GM21825 (cell line): ENCODE data around the gene SMIM32.

Source experiments
- ATAC-seq: cut with Tn5 transposase; IDR thresholded peaks from one replicate; pipeline ENCODE4 v1.9.1; 2021; ENCODE audit warnings: mild to moderate bottlenecking, moderate library complexity; ENCODE audit not compliant: unreplicated experiment

Gene SMIM32

DNA sequence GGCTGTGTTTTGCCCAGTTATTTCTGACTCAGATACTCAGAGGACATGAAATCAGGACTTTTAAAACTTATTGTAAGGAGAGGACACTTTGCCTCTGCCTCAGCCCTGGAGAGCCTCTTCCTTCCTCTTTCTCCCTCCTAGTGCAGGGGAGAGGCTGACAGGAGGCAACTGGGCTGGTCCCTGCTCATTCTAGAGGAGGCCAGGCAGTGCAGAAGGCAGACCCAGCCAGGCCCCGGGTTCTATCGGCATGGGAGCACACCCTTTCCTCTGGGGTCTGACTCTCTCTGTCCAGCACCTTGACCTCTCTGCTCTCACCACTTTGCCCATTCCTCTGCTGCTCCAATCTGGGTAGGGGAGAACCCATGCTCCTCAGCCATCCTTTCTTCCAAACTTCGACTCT lies 16.0 kb upstream of the SMIM32 start:
- no peak for ATAC-seq

DNA sequence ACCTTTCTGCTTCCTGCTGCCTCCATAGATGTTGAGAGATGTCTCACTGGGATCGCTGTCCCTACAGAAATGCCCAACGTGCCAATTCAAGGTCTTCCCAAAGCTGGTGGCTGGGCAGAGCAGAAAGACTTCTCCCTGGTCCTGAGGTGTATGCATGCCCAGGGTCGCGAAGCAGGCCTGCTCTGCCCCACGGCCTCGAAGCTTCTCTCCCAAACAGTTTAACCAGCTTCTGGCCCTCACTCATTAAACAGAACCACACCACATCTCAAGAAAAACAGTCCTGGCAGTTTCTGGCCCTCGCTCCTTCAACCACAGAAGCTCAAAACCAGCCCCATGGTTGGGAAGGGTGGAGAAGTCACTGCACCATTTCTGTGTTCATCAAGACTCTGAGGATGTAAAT lies 14.7 kb upstream of the SMIM32 start:
- ATAC-seq, result no peak

DNA sequence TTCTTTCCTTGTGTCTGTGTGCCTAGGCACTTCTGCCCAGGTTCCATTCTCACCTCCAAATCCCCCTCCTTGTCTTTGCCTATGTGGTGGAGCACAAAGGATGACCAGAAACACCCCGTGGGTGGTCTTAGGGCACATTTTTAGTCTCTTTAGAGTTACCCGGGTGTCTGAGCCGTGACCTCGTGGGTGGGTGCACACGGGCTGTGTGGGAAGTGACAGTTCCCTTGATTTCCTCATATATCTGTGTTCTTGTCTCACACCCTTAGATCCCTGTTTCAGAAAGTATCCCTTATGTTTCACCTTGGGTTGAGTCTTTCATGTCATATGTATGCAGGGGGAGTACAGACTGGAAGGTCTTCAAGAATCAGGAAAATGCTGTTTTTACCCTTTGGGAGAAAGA lies 13.4 kb upstream of the SMIM32 start:
- ATAC-seq, result no peak

DNA sequence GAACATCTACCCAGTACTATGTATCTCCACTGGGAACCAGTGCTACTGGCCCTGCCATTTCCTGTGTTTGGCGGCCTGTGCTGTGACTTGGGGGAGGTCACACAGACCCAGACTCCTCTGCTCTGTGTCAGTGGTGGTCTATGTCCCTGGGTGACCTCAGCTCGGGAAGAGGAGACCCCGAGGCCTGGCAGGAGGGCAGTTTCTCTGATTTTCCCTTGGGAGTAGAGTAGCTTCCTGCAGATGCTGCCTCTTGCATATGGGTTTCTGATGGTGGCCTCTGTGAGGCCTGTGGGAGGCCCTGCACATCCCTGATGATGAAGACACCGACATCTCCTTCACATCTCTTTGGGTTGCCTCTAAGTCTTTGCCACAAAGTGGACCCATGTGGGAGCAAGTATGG lies 13.0 kb upstream of the SMIM32 start:
- no peak for ATAC-seq

DNA sequence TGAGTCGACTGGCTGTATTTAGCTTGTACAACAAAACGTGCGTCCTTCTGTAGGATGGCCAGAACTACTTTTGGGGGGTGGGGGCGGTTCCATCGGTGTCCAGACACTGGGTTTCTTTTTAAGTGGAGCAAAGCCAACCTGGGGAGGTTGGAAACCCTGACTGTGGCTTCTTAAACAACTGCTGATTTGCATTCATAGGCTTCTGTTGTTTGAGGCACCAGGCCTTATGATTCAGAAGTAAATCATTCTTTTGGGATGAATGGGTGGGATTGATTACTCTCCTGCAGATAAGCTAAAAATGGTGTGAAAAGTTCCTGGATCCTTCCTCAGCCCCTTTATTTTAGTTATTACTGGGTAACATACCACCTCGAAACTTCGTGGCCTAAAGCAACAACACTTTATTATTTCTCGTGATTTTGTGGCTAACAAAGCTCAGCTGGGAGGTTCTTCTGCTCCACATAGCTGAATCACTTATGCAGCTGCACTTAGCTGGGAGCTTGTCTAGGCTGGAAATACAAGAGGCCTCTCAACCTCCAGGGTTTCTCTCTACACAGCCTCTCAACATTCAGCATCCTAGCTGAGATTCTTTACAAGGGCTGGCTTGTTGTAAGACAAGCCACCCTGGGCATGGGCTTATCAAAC lies 12.2 kb upstream of the SMIM32 start:
- no peak for ATAC-seq

DNA sequence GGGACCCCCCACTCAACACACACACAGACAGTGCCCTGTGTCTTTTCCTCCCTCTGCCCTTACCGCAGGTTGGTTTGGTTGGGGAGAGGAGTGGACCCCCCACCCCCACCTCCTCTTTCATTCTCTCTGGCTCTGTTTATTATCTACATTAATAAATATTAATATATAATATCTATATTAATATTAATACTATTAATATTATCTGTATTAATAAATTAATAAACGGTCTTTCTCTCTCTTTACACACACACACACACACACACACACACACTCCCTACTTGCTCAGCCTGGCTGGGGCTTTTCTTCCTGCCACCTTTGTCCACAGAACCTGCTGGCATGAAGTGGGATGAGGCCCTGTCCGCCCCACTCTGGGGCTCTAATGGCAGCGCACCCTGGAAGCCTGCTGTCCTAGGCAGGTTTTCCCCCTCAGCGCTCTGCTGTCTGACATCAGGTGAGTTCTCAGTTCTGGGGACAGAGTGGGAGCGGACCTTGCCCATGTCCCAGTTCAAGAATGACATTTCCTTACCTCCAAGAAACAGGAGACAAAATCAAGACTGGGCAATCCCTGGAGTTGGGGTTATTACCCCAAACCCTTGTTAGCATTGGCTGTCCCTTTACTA lies 10.5 kb upstream of the SMIM32 start:
- ATAC-seq, result no peak

DNA sequence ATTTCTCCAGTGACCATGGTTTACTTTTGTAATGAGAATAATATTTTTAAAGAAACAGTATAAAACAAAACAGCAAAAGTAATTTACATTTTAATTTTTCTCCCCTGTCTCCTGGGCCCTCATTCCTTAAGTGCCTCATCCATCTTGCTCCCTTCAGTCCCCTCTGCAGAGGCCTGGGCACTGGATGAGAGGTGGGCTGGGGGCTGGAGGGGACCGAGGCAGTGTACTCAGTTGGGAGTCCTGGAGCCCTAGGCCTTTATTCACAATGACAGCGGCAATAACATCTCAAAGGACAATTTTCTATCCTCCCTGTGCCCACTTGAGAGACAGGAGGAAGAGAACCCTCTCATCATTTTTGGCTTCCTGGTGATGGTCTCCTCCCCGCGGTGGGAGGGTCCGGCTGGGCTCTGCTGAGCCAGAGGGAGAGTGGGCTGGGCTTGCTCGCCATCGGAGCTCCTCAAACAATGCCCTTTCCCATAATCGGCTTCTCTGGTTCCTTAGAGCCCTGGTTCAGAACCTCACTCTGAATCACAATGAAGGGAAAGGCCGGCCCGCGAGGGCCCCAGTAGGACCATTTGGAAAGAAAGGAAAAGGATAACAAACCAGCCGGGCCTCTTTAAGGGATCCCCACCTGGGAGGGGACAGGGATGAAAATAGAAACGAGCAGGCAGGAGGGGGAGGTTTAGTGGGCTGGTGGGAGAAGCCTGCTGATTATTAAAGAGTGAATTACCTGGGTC lies 9.7 kb upstream of the SMIM32 start:
- no peak for ATAC-seq

DNA sequence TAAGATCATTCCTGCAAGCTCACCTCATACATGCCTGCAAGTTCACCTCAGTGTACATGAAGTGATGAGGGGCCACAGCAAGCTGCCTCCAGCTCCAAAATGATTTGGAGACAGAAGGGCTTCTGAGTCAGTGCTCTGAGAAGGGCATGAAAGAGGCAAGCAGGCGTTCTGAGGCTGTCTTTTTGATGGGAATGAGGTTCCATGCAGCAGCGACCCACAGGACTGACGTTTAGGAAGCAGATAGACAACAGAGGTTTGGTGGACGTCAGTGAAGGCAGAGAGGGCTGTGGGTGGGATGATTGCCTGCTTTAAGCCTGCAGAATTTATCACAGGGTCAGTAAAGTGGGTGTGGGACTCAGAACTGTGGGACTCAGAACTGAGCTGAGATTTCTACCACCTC lies 8.9 kb upstream of the SMIM32 start:
- no peak for ATAC-seq

DNA sequence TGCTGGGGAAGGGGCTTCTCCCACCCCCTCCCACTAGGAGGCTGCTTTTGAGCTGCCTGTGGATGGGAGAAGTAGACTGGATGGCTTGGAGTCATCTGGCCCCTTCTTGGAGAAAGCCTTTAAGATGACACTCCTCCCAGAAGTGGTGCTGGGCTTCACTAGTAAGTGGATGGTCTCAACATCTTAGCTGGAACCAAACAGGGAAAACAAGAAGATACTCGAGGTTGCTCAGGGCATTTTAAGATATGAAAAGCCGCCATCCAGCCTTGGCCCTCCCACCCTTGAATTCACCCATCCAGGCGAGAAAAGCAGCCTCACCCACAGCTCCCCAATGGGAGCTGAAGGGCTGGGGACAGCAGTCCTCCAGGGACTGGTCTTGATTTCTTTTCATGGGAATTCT lies 7.8 kb upstream of the SMIM32 start:
- ATAC-seq, result no peak

DNA sequence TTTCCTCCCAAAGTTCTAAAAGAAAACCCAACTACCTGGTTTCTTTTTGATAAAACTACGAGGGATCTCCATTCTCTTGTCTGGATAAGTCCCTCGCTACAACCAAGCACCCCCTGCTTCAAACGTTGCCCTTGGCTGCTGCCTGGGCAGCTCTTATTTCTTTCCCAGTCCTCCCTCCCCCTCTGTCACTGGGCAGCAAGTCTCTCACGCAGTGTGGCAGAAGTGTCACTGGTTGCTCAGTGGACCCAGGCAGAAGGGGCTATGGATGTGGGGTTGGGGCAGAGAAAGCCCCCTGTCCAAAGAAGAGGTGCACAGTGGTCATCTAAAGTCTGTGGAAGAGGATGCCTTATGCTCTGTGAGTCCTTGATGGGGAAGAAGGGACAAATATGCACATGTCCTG lies 7.2 kb upstream of the SMIM32 start:
- ATAC-seq, result no peak

DNA sequence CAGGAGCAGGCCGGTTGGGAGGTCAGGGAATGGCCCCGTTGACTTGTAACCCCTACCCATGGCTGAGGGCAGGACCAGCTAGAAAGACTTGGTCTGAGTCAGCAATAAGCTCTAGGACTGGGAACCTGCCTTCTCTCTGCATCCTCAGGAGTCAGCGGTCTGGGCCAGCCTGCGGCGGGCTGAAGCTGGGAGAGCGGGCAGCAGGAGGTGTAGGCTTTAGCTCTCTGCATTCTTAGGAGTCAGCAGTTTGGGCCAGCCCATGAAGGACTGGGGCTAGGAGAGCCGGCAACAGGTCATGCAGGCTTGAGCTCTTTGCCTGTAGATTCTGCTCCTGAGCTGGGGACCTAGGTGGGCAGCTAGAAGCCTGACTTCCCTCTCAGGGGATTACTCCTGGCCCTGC lies 6.4 kb upstream of the SMIM32 start:
- ATAC-seq, result no peak

DNA sequence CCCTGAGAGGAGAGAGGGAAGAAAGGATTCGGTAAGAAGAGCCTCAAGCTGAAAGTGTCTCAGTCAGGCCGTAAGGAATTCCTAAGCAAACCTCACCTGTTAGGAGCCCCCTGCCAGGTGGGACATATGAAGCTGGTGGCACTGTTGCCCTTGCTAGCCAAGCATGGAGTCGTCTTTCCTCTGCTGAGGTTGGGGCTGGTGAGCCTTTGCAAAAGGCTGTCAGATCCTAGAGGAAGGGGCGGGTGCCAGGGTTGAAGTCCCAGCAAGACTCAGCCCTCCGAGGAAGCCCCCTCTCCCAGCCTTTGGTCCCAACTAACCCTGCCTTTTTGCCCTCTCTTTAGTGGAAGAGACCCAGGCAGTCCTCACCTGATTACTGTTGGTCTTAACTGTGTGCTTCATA lies 5.5 kb upstream of the SMIM32 start:
- ATAC-seq, result no peak

DNA sequence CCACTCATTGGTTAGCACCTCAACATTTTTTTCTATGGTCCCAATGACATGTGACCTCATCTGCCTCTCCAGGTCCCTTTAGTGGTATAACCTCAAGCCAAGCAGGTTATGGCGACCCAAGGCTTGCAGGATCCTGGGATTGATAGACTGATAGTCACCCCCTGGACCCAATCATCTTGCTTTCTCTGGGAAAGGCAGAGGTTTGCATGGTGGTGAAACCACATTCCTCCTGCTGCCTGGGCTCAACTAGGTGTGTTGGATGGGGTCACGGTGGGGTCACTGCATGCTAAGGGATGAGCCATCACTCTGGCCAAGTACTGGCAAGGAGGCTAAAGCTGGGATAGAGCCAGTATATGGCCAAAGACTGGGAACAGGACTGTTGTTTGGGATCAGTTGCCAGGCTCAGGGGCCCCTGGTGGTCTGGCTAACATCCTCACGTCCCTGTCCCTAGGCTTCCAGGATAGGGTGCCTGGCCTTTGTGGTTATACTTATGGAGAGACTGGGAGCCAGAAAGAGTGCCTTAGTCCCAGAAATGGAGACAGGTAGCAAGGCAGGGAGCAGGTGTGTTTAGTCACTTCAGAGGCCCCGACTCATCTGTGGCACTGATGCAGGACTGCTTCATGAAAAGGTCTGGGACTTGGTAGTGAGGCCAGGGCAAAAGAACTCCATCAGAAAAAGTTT lies 4.6 kb upstream of the SMIM32 start:
- ATAC-seq, result no peak

DNA sequence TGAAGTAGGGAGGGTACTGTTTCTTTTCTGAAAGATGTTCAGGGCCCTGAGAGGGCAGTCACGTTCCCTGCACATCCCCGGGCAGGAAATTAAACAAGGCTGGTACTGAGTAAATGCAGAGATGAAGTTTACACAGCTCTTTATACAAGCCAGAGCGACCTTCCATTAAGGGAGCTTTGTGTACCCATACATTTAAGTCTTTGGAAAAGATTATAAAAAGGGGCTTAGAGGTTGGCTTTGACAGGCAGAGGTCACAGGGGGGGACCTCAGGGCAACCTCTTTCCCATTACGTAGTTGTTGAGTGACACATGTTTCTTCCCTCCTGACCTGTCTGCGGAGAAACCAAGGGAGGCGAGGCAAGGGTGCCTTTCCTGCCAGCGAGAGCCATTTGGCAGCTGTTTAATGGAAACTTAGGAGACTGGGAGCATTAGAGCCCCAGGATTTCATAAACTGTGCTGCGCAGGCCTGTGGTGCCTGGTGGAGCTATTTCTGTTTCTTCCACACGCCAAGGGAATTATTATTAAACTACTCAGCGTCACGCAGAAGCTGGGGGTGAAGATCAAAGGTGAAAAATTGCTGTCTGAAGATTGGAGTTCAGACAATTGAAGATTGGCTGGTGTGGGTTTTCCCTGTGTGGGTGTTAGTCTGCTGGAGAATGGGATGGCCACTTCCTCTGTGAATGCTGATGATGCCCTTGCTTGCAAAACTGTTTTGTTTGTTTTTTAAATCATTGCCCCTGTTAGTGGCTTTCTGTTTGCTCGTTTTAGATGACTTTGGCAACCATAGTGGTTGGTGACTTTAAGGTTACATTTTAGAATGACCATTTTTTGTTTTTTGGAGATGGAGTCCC lies 3.2 kb upstream of the SMIM32 start:
- ATAC-seq, result no peak

DNA sequence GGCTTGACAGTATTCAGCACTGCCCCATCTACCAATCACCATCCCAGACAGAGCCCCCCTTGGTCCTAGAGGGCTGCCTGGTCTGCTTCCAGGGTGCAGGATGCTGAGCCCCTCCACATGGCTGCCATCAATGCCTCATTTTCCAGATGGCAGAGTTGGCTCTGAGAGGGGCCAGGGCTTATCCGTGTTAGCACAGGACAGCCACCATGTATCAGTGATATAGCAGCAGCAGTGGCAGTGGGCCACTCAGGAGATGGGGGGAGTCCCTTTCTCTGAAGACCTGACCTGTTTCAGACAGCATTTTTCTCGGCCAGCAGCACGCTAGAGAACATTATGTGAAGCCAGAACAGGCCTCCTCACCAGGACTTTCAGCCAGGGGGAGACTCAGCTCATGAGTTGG lies 1.6 kb upstream of the SMIM32 start:
- ATAC-seq, result no peak

DNA sequence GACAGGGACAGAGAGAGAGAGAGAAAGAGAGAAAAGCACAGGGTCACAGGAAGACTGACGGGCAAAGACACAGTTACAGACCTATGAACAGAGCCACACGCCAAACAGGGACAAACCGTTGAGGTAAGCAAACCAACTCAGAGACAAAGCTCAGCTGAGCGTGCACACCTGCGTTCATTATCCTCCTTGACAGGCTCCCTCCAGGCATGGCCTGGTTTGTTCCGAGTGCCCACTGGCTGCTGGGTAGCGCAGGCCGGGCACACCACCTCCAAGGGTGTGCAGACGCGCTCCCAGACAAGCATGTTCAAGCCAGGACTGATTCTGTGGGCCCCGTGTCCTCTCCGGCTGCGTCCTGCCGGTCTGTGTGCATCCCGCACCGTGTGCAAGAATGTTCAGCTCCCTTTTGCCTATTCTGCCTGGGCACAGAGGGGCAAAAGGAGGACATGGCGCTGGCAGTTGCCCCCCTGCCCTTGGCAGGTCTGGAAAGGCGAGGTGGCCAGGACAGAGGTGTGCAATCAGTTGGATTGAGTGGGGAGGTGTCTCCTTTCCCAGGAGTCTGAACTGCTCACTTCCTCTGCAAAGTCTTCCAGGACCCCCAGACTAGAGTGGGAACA lies 467 bp upstream of the SMIM32 start:
- ATAC-seq, result no peak

DNA sequence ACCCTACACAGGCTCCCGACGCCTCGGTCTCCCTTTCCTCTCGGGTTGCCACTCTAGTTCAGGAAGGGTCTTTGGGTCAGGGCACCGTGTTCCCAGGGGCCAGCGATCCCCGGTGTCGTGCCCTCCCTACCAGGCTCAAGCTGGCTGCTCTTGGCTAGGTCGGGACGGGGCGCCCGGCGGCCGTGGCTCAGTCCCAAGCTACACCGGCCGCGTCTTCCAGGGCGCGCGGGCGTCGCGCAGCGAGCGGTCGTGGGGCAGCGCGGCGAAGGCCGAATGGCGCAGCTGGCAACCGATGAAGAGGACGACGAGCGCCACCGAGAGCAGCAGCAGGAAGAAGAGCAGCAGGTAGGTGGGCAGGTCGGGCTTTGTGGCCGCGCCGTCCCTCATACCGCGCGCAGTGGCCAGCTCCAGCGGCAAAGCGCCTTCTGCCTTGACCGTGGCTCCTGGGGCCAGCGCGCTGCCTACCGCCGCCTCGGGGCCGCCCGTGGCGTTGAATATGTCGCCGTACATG lies 892 bp downstream of the SMIM32 start:
- ATAC-seq, result no peak

DNA sequence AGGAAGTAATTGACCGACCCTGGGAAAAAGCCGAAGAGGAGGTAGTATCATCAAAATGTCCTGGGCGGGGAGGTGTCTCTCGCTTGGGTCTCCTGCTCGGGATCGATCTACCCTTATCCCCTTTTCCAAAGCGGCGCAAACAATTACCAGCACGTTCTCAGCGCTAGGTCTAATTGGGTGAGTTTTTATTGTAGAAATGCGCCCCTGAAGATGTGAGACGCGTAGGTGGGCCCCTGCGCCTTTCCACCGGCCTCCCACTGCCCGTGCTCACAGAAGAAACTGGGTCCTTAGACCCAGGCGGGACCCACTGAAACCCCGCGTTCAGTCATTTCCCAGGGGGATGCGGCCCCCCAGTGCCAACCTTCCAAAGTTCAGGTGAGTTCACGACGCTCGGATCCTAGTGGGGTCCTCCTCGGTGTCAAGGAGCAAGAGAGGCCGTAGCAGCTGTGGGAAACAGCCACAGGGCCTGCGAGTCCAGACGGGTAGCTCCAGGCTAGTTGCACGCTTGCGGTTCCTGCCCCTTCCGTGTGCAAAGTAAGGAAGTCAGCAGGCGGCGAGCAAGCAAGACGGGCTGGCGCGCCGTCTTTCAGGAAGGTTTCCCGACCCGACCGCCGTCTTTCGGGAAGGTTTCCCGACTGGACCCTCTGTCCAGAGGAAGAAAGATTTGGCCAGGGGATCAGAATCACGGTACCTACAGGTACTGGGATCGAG lies 1.5 kb downstream of the SMIM32 start:
- no peak for ATAC-seq

DNA sequence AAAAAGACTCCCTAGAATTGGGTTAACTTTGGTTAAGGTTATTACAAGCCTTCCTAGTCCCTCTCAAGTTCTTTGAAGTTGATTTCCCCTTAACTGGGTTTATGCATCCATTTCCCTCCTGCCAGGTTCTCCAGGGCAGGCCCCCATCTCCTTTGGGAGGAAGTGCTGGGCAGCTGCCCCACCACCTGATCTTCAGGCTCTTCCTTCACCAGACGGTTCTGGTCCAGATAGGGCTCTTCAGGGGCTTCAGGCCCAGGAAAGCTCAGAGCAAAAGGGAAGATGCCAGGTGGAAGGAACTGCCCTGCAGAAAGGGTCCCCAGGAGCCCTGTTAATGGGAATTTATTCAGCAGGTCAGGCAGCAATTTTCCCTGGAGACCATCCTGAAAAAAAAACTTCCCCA lies 2.1 kb downstream of the SMIM32 start:
- no peak for ATAC-seq
